Lung microvascular endothelial cell (primary cell): ENCODE results near the gene TMUB1. TPM values are rescaled to one million over a fixed set of nuclear protein-coding genes. Genes with fewer than 3 reads are reported as not detected.

Experiments
- DNase-seq, 2 donors: peaks; one replicate each; pipeline versions ENCODE4 v3.0.0 to v3.0.0-alpha.2; 2010; ENCODE audit warnings: low read depth in 2 of 2
- total RNA-seq: library from RNA; depleted of rRNA; stranded (reverse); fragments of >200 nt; gene quantifications from 2 replicates; pipeline ENCODE4 v1.2.1, GENCODE V29; 2014

The TMUB1 gene
- total RNA-seq, 1 donor from 2014 or later, result 16.9 TPM

DNA sequence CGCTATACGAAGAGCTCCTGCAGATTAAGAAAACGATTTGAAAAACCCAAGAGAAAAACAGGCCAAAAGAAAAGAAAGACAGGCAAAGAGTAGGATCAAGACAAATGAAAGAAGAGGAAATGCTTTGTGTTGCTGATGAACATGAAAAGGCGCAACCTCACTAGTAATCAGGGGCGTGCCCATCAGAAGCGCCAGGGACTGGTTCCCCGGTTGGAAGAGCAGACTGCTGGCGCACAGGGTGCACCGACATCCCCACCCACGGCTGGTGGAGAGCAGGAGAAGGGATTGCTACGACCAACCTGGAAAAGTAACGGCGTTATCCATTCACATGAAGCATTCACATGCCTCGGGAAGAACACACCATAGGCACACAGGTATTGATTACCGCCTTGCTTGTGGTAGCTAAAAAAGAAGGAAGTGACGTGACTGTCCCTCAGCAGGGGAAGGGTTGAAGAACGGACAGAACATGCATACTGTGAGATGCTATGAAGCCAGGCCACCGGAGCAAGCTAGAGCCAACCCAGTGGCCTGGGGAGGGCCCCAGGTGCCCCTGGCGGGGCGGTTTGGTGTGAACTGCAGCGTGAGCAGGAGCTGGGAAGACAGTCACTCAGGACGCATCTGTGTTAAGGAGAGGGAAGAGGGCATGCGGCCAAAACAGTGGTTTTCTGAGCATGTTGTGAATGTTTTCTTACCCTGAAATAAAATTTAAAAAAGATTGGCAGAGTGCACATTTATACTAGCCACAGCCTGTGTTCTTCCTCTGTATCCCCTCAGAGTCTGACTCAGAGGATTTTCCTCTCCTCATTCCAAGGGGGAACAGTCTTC is 21.3 kb upstream of the TMUB1 start:
- DNase-seq, result peak in 1 of 2 donors; percentile 86

DNA sequence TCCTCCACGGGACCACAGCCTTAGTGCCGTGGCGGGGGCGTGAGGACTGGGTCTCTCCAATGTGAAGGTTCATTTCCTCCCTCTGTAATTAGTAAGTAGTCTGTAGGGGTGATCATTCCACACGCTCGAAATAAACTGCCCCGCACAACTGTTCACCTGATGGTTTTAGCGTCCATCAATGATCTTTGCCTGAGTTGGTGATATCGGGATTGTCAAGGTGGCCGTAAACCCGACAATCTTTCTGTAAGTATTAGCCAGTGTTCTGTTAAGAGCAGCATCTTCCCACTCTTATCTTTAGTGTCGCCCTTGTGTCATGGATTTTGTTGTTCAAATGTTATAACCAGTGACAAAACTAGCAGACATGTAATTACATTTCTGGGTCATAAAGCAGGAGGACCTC is 20.7 kb upstream of the TMUB1 start:
- no peak for DNase-seq

GRCh38 chr7:151102991-151103390 is 19.7 kb upstream of the TMUB1 start:
- DNase-seq, result no peak

GRCh38 chr7:151101621-151102396 is 18.5 kb upstream of the TMUB1 start:
- DNase-seq, result no peak

- no peak for DNase-seq
Measured at GRCh38 chr7:151100921-151101320, 17.6 kb upstream of the TMUB1 start.

GRCh38 chr7:151099486-151100211 is 16.4 kb upstream of the TMUB1 start:
- peak in 1 of 2 donors; percentile 65 for DNase-seq

DNA sequence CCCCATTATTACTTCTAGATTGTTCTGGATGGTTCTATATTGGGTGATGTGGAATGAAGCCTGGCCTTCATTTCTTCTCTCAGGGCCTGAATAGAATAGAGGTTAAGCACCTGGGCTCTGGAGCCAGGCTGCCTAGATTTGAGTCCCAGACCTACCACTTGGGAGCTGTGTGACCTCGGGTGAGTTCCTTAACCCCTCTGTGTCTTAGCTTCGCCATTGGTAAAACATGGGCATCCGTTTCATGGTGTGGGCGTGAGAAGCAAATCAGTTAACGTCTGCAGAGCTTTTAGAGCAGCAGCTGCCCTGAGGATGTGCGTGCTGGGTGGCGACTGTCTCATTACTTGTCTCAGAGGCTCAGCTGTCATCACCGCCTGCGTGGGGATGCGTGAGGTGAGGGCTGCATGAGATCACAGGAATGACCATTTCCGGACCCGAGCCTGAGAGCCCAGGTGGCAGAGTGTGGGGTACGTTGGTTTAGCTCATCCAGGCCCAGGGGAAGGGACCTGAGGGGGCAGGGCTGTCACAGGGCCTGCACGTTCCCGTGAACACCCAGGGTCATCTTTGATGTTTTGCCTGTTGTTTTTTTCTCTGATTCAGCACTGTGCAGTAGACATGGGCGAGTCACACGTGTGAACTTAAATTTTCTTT is 12.7 kb upstream of the TMUB1 start:
- peak in 1 of 2 donors; percentile 57 for DNase-seq

- peak in 1 of 2 donors; percentile 38 for DNase-seq
Measured at GRCh38 chr7:151095123-151095797, 12.0 kb upstream of the TMUB1 start.

DNA sequence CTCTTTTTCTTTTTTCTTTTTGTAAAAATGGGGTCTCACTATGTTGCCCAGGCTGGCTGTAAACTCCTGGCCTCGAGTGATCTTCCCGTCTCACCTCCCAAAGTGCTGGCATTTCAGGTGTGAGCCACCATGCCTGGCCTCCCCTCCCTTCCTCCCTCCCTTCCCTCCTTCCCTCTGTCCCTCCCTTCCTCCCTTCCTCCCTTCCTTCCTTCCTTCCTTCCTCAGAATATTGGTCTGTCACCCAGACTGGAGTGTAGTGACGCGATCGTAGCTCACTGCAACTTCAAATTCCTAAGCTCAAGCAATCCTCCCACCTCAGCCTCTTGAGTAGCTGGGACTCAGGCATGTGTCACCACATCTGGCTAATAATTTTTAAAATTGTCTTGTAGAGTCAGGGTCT is 11.4 kb upstream of the TMUB1 start:
- DNase-seq, result peak in 1 of 2 donors; percentile 29

- no peak for DNase-seq
Measured at GRCh38 chr7:151093748-151094147, 10.5 kb upstream of the TMUB1 start.

GRCh38 chr7:151091988-151092387 is 8.7 kb upstream of the TMUB1 start:
- DNase-seq, result no peak

DNA sequence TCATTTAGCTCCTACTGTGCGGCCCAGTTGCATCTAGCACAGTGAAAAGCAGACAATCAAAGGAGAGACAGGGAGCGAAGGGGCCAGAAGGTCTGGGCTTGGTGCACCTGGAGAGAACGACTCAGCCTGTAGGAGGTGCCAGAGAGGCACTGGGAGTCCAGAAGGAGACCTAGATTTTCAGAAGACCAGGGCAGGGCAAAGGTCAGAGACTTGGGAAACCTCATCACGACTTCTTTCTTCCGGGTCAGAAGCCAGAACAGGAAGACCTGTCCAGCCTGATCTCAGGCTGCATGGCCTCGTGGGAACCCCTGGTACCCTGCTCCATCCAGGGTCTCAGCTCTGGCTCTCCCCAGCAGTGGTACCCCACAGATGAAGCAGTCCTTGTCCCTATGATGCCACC is 8.1 kb upstream of the TMUB1 start:
- DNase-seq, result peak in 1 of 2 donors; percentile 42

- no peak for DNase-seq
Measured at GRCh38 chr7:151091003-151091402, 7.7 kb upstream of the TMUB1 start.

DNA sequence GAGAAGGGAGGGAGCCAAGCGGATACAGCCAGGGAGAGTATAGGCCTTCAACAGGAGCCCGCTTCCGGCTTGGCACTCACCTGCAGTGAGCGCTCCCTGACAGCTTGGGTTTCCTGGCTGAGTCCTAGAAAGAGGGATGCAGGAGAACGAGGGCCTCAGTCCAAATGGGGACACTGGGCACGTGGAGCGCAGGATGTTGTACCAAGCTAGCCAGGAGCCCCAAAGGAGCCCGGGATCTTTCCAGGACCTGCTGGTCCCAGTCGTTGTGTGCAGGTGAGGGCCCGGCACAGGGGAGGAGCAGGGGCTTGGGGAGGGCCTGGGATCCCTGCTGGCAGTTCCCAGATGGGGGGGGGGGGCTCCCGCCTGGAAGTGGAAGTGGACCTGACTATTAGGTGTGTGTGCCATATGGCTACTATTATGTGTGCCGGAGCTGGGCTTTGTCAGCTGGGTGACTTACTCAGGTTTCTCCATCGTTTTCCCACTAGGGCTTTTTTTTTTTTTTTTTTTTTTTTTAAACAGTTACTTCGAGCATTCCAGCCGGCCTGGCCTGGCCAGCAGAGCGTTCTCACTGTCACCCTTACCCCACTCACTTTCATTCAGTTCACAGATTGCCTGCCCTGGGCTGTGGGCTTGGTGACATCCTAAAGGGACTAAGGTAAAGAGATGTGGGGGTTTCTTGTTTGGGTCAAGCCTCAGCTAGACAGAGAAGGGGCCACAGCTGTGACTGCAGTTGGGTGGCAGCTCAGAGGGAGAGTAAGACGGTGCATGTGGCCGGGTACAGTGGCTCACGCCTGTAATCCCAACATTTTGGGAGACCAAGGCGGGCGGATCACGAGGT is 6.8 kb upstream of the TMUB1 start:
- peak; percentile 35 to 60 for DNase-seq

DNA sequence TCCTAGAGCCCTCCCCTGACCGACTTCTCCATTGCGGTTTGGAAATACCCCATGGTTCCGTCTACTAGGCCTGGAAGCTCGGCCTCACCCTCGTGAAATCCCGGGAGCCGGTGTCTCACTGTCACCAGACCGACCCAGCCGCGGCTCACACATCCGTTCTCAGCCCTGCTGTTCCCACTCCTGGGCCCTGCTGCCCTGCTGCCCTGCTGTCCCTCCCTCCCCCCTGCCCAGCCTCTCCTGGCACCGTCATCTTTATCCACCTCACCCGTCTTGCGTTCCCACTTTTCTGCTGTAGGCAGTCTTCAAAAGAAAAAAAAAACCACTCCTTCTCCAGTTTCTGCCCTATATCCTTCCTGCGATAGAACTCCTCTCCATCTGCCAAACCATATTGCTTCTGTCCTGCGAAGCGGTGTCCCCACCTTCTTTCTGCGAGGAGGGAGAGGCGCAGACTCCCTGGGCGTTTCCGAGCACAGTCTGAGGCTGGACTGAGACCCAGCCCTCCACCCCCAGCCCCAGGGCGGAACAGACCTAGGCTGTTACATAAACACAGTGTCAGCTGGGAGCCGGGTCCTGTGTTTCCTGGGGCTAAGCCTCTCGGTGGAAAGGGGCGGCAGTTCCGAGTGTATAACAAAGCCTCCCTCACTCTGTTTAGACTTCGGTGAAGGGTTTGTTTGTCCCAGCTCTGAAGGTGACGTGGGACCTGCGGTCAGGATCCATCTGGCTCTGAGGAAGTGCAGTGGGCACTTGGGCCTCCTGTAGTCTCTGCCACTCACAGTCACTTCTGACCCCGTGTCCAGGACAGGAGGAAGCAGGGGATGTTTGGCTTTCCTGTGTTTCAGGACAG is 5.8 kb upstream of the TMUB1 start:
- DNase-seq, result peak; percentile 92 to 94

DNA sequence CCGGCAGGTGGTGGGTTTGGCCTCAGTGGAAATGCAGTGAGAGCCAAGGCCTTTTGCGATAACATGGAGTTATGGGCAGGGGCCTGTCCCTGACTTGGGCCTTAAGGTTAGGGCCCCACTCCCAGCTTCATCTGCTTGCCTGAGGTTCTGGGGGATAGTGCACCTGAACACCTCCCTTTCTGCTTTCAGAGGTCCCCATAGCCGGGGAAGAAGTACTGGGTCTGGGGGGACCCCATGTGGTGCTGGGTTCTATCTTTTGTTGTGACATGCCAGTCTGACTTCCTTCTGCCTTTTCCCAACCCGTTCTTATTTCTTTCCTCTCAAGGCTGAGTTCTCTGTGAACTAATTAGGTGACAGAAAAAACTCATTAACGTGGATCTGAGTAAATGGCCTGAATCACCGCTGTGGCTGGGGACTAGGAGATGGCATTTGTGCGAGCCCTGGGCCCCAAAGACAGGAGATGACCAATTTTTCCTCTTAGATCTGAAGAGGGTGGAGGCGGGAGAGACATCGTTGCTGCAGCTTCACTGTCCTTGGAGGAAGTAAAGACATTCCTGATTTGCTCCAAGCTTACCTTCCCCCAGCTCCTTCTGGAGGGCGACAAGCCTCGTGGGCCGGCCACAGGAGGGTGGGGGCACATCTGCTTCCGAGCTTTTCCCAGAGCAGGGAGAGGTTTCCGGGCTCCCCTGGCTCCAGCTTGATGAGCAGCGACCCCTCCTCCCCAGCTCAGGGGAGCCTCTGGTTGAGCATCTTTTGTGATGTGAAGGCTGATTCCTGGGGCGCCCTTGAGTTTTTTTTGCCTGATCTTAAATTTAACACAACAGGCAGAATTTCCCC is 4.9 kb upstream of the TMUB1 start:
- DNase-seq, result peak; percentile 42 to 56

DNA sequence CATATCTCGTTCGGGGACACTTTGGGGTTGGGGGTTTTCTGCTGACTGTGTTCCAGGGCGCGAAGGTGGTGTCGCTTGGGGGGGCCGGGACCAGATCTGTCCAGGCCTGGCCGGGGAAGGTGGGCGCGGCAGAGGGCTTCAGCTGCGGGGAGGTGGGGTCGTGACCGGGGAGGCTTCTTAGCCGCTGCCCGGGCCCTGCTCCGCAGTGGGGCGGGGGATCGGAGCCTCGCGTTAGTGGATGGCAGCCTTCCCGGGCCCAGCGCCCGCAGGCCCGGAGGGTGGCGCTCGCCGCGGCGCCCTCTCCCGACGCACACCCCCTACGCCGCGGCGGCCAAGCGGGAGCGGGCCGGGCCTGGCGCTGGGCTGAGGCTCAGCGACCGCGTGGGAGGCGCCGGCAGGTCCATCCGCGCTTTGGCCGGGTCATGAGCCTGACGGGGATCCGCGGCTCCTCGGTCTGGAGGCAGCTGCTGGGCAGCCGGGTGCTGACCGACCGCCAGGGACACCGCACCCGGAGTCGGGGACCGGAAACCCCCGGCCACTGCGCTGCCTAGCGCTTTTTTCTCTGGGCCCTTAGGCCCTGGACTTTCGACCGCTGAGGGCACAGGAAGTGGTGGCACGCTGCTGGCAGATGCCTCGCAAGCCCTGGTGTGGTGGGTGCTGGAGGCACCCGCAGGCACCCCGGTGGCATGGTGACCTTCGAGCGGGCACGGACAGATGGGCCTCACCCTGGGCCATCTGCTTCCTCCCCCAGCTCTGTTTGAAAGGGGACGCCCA is 4.1 kb upstream of the TMUB1 start:
- DNase-seq, result peak; percentile 63 to 67
